GM19238 (cell line): ENCODE results near the gene BACE2.

Source experiments
- DNase-seq: peaks from one replicate; pipeline ENCODE4 v3.0.0; 2011; ENCODE audit warnings: low spot score; ENCODE audit not compliant: insufficient read length

BACE2 gene

DNA sequence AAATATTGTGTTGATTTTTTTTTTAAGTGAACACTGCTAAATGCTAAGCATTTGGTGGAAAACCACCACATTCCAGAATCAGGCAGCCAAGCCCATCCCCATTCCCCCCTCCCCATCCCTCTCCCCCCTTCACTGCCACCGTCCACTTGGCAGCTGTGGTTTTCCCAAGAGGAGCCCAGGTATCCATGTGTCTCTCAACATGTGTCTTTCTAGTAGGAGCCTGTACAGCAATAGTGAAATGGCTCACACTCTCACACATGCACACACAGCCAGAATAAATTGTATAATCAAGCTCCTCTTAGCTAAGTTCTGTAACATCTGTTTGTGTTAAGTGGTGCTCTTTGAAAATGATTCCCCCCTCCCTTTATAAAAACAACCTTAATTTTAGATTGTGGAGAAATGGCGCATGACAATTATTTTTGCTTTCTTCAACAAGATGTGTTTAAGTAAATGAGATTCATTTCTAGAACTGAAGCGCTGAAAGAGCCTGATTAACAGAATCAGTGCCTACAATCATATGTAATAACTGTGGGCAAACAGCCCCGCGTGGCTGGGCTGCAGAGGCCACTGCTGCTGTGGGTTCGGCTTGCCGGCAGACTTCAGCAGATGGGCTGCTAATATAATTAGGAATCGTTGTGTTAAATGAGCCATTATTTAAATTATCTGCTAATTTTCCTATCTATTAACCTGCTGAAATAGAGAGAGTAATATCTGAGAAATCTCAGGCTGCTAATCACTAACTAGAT lies 43.3 kb downstream of the BACE2 start:
- DNase-seq: no peak

GRCh38 chr21:41213021-41213420 lies 45.1 kb downstream of the BACE2 start:
- no peak for DNase-seq

- DNase-seq: no peak
Measured at GRCh38 chr21:41215856-41216408, 48.0 kb downstream of the BACE2 start.

DNA sequence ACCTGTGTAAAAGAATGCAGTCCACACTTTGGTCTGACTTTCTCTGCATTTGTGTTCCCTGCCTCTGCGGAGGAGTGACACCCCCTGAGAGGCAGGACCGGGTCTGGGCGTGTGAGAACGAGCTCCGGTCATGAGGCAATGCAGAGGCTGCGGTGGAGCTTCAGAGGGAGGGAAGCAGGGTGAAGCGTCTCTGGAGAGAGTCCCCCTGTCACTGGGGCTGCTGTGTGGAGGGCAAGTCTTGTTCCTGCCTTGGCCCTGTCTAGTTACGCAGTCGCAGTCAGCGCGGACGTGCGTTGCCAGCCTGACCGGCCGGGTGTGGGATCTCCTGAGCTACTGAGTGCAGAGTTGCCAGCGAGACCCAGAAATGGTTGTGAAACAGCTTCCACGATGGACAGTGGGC lies 48.5 kb downstream of the BACE2 start:
- DNase-seq: no peak

DNA sequence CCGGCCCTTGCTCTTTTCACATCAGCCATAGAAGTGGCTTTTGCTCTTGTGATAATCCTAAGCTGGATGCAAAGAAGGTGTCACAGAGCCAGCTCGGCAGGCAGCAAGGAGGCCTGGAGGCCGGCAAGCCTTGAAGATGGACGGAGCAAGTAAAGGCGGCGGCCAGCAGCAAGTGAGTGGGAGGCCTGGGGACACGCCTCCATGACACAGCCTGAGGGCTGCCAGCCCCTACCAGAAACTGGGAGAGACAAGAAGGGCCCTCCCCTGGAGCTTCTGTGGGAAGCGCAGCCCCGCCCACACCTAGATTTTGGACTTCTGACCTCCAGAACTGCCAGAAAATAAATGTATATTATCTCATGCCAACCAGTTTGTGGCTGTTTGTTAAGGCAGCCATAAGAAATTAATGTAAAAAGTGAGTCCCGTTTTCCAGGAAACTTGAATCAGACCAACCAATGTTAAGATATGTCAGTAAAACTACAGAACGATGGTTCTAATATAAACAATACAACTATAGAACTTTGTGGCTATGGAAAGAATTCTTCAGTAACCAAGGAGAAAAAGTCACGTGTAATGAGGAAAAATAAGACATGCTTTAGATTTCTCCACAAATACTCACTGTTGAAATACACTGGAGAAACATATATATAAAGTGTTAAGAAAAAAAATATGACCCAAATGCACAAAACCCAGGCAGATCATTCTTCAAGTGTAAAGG lies 49.9 kb downstream of the BACE2 start:
- DNase-seq: no peak

- DNase-seq: no peak
Measured at GRCh38 chr21:41219498-41220207, 51.7 kb downstream of the BACE2 start.

GRCh38 chr21:41220208-41220733 lies 52.3 kb downstream of the BACE2 start:
- DNase-seq: no peak

- no peak for DNase-seq
Measured at GRCh38 chr21:41222247-41223068, 54.5 kb downstream of the BACE2 start.

- no peak for DNase-seq
Measured at GRCh38 chr21:41226853-41227252, 58.9 kb downstream of the BACE2 start.

DNA sequence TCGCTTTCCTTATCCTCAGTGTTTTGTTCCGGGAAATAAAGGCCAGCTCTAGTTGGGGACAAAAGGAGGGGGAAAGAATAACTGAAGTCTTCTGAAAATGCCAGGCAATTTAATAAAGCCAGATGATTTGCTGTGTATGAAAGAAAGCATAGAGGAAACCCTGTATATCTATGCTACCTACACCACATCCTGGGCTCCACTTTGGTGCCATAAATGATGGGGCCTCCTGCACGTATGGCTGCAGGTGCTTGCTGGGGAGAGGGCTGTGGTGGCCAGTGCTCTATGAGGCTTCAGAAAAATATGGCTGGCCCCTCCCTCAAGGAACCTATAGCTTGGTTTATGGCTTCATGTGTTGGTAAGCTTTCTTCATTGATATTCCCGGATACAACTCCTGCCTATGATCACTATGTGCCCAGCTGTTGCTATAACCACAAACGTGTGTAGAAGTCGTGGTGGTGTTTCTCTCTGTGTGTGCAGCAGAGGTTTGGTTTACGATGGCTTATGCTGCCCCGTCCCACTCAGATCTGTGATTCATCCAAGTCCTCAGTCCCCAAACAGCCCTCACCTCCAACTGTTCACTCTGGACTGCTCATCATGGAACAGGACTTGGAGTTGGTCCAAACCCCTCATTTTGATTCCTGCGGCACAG lies 59.5 kb downstream of the BACE2 start:
- DNase-seq: no peak

DNA sequence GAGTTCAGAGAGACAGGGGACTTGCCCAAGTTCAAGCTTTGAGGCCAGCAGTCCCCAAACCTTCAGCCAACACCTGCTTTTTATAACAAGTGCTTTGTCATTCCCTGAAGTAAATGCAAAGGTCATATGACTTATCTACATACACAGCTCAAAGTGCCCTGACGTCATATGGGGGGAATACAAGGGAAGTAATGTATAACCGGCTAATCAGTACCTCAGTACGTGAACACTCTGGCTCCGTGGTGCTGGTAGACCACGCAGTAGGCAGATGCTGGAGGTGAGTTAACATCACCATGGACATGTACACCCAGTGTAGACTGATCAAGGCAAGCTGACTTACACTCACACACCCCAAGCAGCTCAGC lies 60.0 kb downstream of the BACE2 start:
- no peak for DNase-seq

DNA sequence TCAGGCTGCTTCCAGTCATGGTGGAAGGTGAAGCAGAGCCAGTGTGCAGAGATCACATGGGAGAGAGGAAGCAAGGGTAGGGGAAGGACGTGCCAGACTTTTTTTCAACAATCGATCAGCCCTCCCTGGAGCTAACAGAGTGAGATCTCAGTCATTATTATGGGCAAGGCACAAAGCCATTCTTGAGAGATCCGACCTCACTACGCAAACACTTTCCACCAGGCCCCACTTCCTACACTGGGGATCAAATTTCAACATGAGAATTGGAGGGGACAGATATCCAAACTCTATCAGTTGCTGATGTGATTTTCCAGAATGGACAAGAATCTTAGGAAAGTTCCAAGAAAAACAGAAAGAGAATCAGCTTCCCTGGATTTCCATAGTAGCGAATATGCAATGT lies 60.5 kb downstream of the BACE2 start:
- no peak for DNase-seq

DNA sequence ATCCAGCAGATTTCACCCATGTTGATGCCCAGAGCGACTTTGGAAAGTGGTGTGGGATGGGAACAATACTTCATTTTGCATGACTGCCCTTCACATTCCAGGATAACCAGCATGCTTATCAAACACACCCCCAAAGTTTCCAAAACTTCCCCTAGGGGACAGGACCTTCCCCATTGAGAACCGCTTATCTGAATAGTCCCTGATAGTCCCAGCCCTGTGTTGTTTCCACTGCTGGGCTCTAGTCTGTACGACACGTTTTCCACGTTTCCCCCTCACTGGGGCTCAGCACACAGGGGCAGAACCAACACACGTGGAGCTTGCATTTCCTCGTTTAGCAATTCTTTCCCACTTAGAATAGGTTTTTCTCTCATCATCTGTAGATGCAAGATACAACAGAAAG lies 61.0 kb downstream of the BACE2 start:
- no peak for DNase-seq

DNA sequence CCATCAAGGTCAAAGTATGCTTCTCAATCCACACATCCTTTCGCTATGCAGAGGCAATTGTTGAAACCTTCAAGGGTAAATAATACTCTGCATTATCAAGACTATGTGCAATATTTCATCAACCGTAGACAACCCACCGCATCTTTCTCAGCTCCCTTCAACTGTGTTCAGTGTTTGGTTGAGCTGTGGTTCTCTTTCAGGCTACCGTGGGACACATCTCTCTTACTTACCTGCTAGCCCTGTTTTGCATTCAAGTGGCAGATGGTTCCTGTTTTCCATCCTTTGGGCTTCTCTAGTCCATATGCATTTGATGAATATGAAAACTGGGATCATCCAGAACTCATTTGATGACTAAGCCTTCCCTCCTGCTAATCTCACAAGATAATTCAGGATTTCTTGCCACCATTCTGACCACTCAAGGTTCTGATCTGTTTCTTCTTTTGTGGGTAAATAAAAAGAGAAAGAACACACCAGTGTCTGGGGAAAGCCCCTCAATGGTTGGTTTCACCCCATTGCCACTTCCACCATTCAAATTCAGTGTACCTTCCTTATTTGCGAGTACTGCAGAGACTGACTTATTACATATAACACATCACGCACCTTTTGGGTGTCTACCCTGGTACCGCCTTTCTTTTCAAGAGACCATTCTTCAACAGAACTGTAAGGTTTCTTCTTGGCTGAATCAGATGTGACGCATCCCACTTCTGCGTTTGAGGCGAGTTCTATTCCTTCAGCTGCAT lies 61.7 kb downstream of the BACE2 start:
- DNase-seq: no peak

GRCh38 chr21:41230497-41230896 lies 62.5 kb downstream of the BACE2 start:
- no peak for DNase-seq

GRCh38 chr21:41231060-41231459 lies 63.1 kb downstream of the BACE2 start:
- DNase-seq: no peak

GRCh38 chr21:41232013-41232412 lies 64.1 kb downstream of the BACE2 start:
- no peak for DNase-seq

DNA sequence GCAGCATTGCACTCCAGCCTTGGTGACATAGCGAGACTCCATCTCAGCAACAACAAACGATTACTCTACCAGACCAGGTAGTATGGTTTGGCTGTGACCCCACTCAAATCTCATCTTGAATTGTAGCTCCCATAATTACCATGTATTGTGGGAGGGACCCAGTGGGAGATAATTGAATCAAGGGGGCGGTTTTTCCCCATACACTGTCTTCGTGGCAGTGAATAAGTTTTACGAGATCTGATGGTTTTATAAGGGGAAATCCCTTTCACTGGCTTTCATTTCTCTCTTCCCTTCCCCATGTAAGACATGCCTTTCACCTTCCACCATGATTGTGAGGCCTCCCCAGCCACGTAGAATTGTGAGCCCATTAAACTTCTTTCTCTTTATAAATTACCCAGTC lies 66.0 kb downstream of the BACE2 start:
- DNase-seq: no peak

DNA sequence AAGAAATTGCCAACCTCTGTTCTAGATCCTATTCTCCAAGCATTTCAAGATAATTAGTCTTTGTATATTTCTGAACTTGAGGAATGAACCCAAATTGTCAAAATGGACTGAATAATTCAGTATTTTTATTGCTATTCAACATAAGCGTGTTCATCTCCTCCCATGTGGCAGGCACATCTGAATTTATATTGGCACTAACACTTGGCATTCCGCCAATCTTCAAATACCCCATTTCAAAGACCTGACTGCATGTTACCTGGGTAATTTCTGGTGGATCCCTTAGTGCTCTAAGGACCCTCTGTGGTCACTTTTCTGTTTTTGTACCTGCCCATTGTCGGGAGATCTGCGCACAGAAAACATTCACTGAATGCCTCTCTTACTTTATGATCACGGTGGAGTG lies 66.6 kb downstream of the BACE2 start:
- DNase-seq: no peak

DNA sequence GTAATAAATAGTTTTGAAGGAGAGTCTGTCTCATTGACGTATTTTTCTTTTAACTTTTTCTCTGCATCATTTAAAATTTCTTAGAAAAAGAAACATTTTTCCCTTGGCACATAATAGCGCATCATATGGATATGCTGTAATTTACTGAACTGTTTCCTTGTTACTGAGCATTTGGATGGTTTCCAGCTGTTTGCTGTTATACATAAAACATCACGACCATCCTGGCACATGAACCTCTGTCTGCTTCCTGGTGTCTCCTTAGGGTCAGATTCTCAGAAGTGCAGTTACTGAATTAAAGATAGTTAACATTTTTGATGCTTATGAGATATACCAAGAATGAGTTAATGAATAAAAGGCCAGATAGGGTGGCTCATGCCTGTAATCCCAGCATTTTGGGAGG lies 67.2 kb downstream of the BACE2 start:
- DNase-seq: no peak
